Measurements from ENCODE around the gene SH3BGRL. TPM values are rescaled to one million over a fixed set of nuclear protein-coding genes. Genes with fewer than 3 reads are reported as not detected.
A peak's percentile ranks its signal among the peaks of the same experiment; 100 is the strongest.
"Not testable (repeated sequence)": the region's sequence is repeated elsewhere in the genome, so short reads cannot be mapped to it uniquely, and the experiment has no call there.

Gene SH3BGRL
- total RNA-seq, 1 experiment from 2014 or later, result 105 TPM

GRCh38 chrX:81336455-81337152 is 134.7 kb downstream of the SH3BGRL start:
- TF ChIP-seq CTCF (IDR thresholded peaks at IDR 0.05; ENCODE audit: unreplicated experiment), result no peak
- H3K27me3 Mint-ChIP-seq (ENCODE audit: unreplicated experiment), result no peaks in the 10 kb centered on the region
- CTCF ChIA-PET, result no interaction called here
- no TSS peak for BruUV-seq (replicated peaks)
- H3K9me3 Mint-ChIP-seq (ENCODE audit: low read depth, unreplicated experiment), result no peaks in the 10 kb centered on the region
- peak overlapping the region; percentile 44 for H3K27ac Mint-ChIP-seq (ENCODE audit: unreplicated experiment)
- no peak for DNase-seq
- H3K36me3 Mint-ChIP-seq (ENCODE audit: insufficient read depth, unreplicated experiment), result no peaks in the 10 kb centered on the region
- H3K4me1 Mint-ChIP-seq (ENCODE audit: low read depth, unreplicated experiment), result peaks cover 41% of the 10 kb centered on the region
- H3K4me3 Mint-ChIP-seq (ENCODE audit: low read depth, unreplicated experiment), result peak overlapping the region; percentile 9
- intact Hi-C loops (cut with micrococcal nuclease; ENCODE audit: unreplicated experiment), result no loop called here

GRCh38 chrX:81337805-81338204 is 135.9 kb downstream of the SH3BGRL start:
- intact Hi-C loops (cut with micrococcal nuclease; ENCODE audit: unreplicated experiment), result no loop called here
- Mint-ChIP-seq H3K4me1 (ENCODE audit: low read depth, unreplicated experiment) (peaks cover 41% of the 10 kb centered on the region), H3K36me3 (ENCODE audit: insufficient read depth, unreplicated experiment) (no peaks in the 10 kb centered on the region), H3K4me3 (ENCODE audit: low read depth, unreplicated experiment) (no peak overlapping the region), H3K27ac (ENCODE audit: unreplicated experiment) (peak overlapping the region; percentile 30), H3K9me3 (ENCODE audit: low read depth, unreplicated experiment) (no peaks in the 10 kb centered on the region), H3K27me3 (ENCODE audit: unreplicated experiment) (no peaks in the 10 kb centered on the region)
- CTCF ChIA-PET, result no interaction called here
- DNase-seq, result no peak
- no peak for TF ChIP-seq CTCF (IDR thresholded peaks at IDR 0.05; ENCODE audit: unreplicated experiment)
- BruUV-seq (replicated peaks), result no TSS peak

GRCh38 chrX:81338924-81339323 is 137.0 kb downstream of the SH3BGRL start:
- no peak for TF ChIP-seq CTCF (IDR thresholded peaks at IDR 0.05; ENCODE audit: unreplicated experiment)
- CTCF ChIA-PET, result interaction anchor here (0.7 kb wide), 1 partner anchor 11 kb away, joined by 5 read pairs; no protein-coding TSS in a partner anchor
- H3K27ac Mint-ChIP-seq (ENCODE audit: unreplicated experiment), result no peak overlapping the region

GRCh38 chrX:81345296-81345695 is 143.4 kb downstream of the SH3BGRL start:
- CTCF ChIA-PET; H3K27ac Mint-ChIP-seq (ENCODE audit: unreplicated experiment); BruUV-seq (replicated peaks): not testable (repeated sequence)

More at GRCh38 chrX:81338924-81339323, 137.0 kb downstream of the SH3BGRL start:
- H3K27me3 Mint-ChIP-seq (ENCODE audit: unreplicated experiment), result no peaks in the 10 kb centered on the region
- H3K4me1 Mint-ChIP-seq (ENCODE audit: low read depth, unreplicated experiment), result peaks cover 32% of the 10 kb centered on the region
- no peaks in the 10 kb centered on the region for H3K36me3 Mint-ChIP-seq (ENCODE audit: insufficient read depth, unreplicated experiment)
- no TSS peak for BruUV-seq (replicated peaks)
- intact Hi-C loops (cut with micrococcal nuclease; ENCODE audit: unreplicated experiment), result no loop called here
- no peak overlapping the region for H3K4me3 Mint-ChIP-seq (ENCODE audit: low read depth, unreplicated experiment)
- H3K9me3 Mint-ChIP-seq (ENCODE audit: low read depth, unreplicated experiment), result no peaks in the 10 kb centered on the region
- DNase-seq, result no peak

More at GRCh38 chrX:81345296-81345695, 143.4 kb downstream of the SH3BGRL start:
- not testable (repeated sequence) for H3K9me3 Mint-ChIP-seq (ENCODE audit: low read depth, unreplicated experiment); H3K4me1 Mint-ChIP-seq (ENCODE audit: low read depth, unreplicated experiment); H3K27me3 Mint-ChIP-seq (ENCODE audit: unreplicated experiment); H3K4me3 Mint-ChIP-seq (ENCODE audit: low read depth, unreplicated experiment); H3K36me3 Mint-ChIP-seq (ENCODE audit: insufficient read depth, unreplicated experiment); DNase-seq
- intact Hi-C loops (cut with micrococcal nuclease; ENCODE audit: unreplicated experiment), result loop anchor here (5.0 kb wide), 1 partner anchor 1003 kb away; no protein-coding TSS in a partner anchor

Other genes with a start within 250 kb of the SH3BGRL start
- 13.0 and 14.4 TPM in 2 replicates for gene HMGN5, start 189 bp upstream of the SH3BGRL start, total RNA-seq (2022)

All from Calu3 (cell line).